ENCODE results near the gene TINCR.
"Not testable (repeated sequence)": the region's sequence is repeated elsewhere in the genome, so short reads cannot be mapped to it uniquely, and the experiment has no call there.

DNA sequence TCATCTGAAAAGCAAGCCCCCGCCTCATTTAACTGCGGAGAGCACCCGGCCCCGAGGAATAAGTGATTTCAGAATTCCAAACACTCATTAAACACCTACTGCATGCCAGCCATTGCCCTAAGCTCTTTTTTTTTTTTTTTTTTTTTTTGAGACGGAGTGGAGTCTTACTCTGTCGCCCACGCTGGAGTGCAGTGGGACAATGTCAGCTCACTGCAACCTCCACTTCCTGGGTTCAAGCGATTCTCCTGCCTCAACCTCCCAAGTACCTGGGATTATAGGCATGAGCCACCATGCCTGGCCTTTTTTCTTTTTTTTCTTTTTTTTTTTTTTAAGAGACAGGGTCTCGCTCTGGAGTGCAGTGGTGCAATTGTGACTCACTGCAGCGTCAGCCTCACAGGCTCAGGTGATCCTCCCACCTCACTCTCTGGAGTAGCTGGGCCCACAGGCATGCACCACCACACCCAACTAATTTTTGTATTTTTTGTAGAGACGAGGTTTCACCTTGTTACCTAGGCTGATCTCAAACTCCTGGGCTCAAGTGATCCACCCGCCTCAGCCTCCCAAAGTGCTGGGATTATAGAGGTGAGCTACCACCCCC, 30.7 kb downstream of the TINCR start:
- TF ChIP-seq, protein P1, sequence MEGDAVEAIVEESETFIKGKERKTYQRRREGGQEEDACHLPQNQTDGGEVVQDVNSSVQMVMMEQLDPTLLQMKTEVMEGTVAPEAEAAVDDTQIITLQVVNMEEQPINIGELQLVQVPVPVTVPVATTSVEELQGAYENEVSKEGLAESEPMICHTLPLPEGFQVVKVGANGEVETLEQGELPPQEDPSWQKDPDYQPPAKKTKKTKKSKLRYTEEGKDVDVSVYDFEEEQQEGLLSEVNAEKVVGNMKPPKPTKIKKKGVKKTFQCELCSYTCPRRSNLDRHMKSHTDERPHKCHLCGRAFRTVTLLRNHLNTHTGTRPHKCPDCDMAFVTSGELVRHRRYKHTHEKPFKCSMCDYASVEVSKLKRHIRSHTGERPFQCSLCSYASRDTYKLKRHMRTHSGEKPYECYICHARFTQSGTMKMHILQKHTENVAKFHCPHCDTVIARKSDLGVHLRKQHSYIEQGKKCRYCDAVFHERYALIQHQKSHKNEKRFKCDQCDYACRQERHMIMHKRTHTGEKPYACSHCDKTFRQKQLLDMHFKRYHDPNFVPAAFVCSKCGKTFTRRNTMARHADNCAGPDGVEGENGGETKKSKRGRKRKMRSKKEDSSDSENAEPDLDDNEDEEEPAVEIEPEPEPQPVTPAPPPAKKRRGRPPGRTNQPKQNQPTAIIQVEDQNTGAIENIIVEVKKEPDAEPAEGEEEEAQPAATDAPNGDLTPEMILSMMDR (IDR thresholded peaks at IDR 0.05; ENCODE audit: low read length), result not testable (repeated sequence)
- TF ChIP-seq EZH2 (IDR thresholded peaks at IDR 0.05; ENCODE audit: borderline replicate concordance, low read length), result not testable (repeated sequence)

All from OCI-LY1 (cell line).